GM12865 (cell line): ENCODE measurements around the gene GBA3.

Source experiments
- DNase-seq: peaks from one replicate; pipeline ENCODE4 v3.0.0; 2010; ENCODE audit warnings: low read depth
- H3K4me3 ChIP-seq: 2 replicates; pipeline ENCODE4 v1.5.1; 2011; ENCODE audit warnings: mild to moderate bottlenecking, low read depth, low read length, control low read depth
- CTCF ChIP-seq: IDR thresholded peaks from 2 replicates; pipeline ENCODE4 v1.5.1; 2011; ENCODE audit warnings: low read length, control low read depth, low read depth, inconsistent platforms; ENCODE audit not compliant: insufficient read depth; ENCODE audit errors: missing control alignments

Gene GBA3

GRCh38 chr4:22824091-22824490, 131.4 kb downstream of the GBA3 start:
- no peak for DNase-seq
- no peak for TF ChIP-seq CTCF
- no peak overlapping the region for H3K4me3 ChIP-seq

- H3K4me3 ChIP-seq, result no peak overlapping the region
- no peak for DNase-seq
- no peak for TF ChIP-seq CTCF
Measured at GRCh38 chr4:22842360-22843018, 149.8 kb downstream of the GBA3 start.

GRCh38 chr4:22848332-22848731, 155.6 kb downstream of the GBA3 start:
- H3K4me3 ChIP-seq, result no peak overlapping the region
- no peak for DNase-seq
- no peak for TF ChIP-seq CTCF

DNA sequence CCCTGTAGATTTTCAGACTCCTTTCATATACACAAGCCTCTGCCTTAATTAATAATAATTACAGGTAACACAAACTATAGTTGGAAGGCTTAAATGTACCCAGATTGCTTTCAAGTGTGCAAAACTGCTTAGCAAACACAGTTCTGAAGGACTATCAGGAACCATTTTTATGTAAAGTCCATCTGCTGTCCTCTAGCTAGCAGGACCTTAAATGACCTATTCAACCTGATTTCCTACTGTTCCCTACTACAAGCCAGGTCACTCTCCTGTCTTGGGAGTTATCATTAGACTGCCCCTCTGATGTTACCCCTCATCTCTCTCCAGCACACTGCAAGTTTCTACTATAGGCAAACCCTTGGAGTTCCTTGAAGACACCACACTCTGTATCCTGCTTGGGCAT, 157.3 kb downstream of the GBA3 start:
- H3K4me3 ChIP-seq, result no peak overlapping the region
- no peak for DNase-seq
- TF ChIP-seq CTCF, result no peak

DNA sequence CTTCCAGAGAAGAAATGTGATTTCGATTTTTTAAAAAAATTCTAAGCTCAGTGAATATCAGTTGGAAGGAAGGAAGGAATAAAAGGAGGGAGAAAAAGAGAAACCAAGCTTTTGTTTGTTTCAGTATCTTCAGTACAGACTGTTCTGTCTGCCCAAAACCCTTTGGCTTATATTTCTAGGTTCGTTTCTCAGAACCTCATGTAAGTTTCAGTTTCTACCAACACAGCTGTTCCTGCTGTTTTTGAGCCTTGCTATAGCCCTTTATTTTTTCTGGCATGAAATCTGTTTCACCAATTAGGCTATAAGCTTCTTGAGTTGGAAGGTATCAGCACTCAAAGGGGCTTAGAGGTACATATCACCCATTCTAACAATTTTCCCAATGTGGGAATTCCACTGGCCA, 157.9 kb downstream of the GBA3 start:
- H3K4me3 ChIP-seq, result no peak overlapping the region
- peak; percentile 30 for DNase-seq
- no peak for TF ChIP-seq CTCF

- no peak overlapping the region for H3K4me3 ChIP-seq
- DNase-seq, result no peak
- TF ChIP-seq CTCF, result no peak
Measured at GRCh38 chr4:22857411-22857810, 164.7 kb downstream of the GBA3 start.

DNA sequence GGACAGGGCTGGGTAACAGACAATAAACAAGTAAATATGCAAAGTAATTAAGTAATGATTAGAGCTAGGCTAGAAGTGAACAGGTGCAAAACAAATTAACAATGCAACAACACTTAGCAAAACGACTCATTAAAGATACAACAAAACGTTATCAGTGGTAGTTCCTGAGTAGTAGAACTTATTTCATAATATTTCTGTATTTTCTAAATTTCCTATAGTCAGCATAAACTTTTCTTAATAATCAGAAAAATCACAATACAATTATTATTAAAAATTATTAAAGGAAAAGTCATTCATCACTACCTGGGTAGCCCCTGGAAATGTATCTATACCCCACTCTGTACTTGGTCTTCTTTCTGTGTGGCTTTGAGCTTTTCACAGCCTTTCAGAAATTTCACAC, 166.6 kb downstream of the GBA3 start:
- no peak for TF ChIP-seq CTCF
- no peak for DNase-seq
- H3K4me3 ChIP-seq, result no peak overlapping the region
